WTC11 (cell line): Measurements from ENCODE around the gene HAND2. TPM values are rescaled to one million over a fixed set of nuclear protein-coding genes. Genes with fewer than 3 reads are reported as not detected.

Experiments used
- ATAC-seq: fragments of 200-7000 bp; cut with Tn5 transposase; 2 replicates; pipeline ENCODE4 v1.10.0; 2021; ENCODE audit warnings: mild to moderate bottlenecking, moderate library complexity
- CTCF ChIA-PET: fragments of 300-600 bp; sonication (Branson Sonifier 250); formaldehyde crosslinking; loops from one replicate; lab custom pipeline; 2021; ENCODE audit warnings: antibody characterized with exemption; lab: Charles Lee
- POLR2A ChIA-PET: fragments of 350-600 bp; sonication (Branson Sonifier 250); formaldehyde crosslinking; loops from one replicate; lab custom pipeline; 2021; ENCODE audit warnings: antibody characterized with exemption; lab: Charles Lee
- DNase-seq: peaks from one replicate; pipeline ENCODE4 v3.0.0; 2021; ENCODE audit warnings: low spot score
- H3K27ac Mint-ChIP-seq: 2 replicates; pipeline ENCODE4 v1.8.0; 2021; ENCODE audit warnings: mixed read lengths
- H3K27me3 Mint-ChIP-seq: 2 replicates; pipeline ENCODE4 v1.8.0; 2021; ENCODE audit warnings: low read depth, mild to moderate bottlenecking, moderate library complexity, mixed read lengths
- H3K36me3 Mint-ChIP-seq: 2 replicates; pipeline ENCODE4 v1.8.0; 2021; ENCODE audit warnings: mixed read lengths
- H3K4me1 Mint-ChIP-seq: 2 replicates; pipeline ENCODE4 v1.8.0; 2022; ENCODE audit warnings: mixed read lengths
- H3K4me3 Mint-ChIP-seq: 2 replicates; pipeline ENCODE4 v1.8.0; 2021; ENCODE audit warnings: mild to moderate bottlenecking, moderate library complexity, mixed read lengths
- H3K9me3 Mint-ChIP-seq: 2 replicates; pipeline ENCODE4 v1.8.0; 2021; ENCODE audit warnings: mixed read lengths
- CTCF ChIP-seq: fragments of 200-600 bp; IDR thresholded peaks from 2 replicates; pipeline ENCODE4 v1.8.0; 2022; ENCODE audit warnings: antibody characterized with exemption
- E2F4 ChIP-seq: sonication (generic); formaldehyde crosslinking; IDR thresholded peaks from 2 replicates; pipeline ENCODE4 v1.8.1; 2022; ENCODE audit warnings: low read depth, mild to moderate bottlenecking, moderate library complexity, missing genetic modification reagents, borderline replicate concordance
- E2F5 ChIP-seq: sonication (generic); formaldehyde crosslinking; IDR thresholded peaks from 2 replicates; pipeline ENCODE4 v1.8.1; 2022; ENCODE audit warnings: mild to moderate bottlenecking, moderate library complexity, missing genetic modification reagents
- GTF2I ChIP-seq: fragments of 250-450 bp; sonication (Bioruptor Pico); conservative IDR thresholded peaks from 2 replicates; pipeline ENCODE4 v1.4.0; 2021; ENCODE audit warnings: mild to moderate bottlenecking
- IRF1 ChIP-seq: sonication (generic); formaldehyde crosslinking; IDR thresholded peaks from 2 replicates; pipeline ENCODE4 v1.8.0; 2023; ENCODE audit warnings: missing genetic modification reagents
- KAT7 ChIP-seq: sonication (generic); formaldehyde crosslinking; IDR thresholded peaks from 2 replicates; pipeline ENCODE4 v1.8.1; 2023; ENCODE audit warnings: missing genetic modification reagents, mild to moderate bottlenecking, borderline replicate concordance
- MAX ChIP-seq: sonication (generic); formaldehyde crosslinking; IDR thresholded peaks from 2 replicates; pipeline ENCODE4 v1.8.0; 2022; ENCODE audit warnings: mild to moderate bottlenecking, missing genetic modification reagents
- NR3C1 ChIP-seq: sonication (generic); formaldehyde crosslinking; conservative IDR thresholded peaks from 2 replicates; pipeline ENCODE4 v1.8.1; 2023; ENCODE audit warnings: low read depth, mild to moderate bottlenecking, missing genetic modification reagents
- SMAD3 ChIP-seq: sonication (generic); formaldehyde crosslinking; IDR thresholded peaks from 2 replicates; pipeline ENCODE4 v1.8.0; 2022; ENCODE audit warnings: missing genetic modification reagents, mild to moderate bottlenecking, borderline replicate concordance
- STAT6 ChIP-seq: sonication (generic); formaldehyde crosslinking; conservative IDR thresholded peaks from 2 replicates; pipeline ENCODE4 v1.8.1; 2023; ENCODE audit warnings: mild to moderate bottlenecking, low read depth, missing genetic modification reagents, moderate library complexity
- USF1 ChIP-seq: sonication (generic); formaldehyde crosslinking; IDR thresholded peaks from 2 replicates; pipeline ENCODE4 v1.8.0; 2022; ENCODE audit warnings: mild to moderate bottlenecking, missing genetic modification reagents
- ZNF512 ChIP-seq: sonication (generic); formaldehyde crosslinking; IDR thresholded peaks from 2 replicates; pipeline ENCODE4 v1.8.1; 2022; ENCODE audit warnings: missing genetic modification reagents, borderline replicate concordance
- ZNF671 ChIP-seq: fragments of 250-450 bp; sonication (Bioruptor Pico); IDR thresholded peaks from 2 replicates; pipeline ENCODE4 v1.8.0; 2021; ENCODE audit warnings: mild to moderate bottlenecking
- total RNA-seq: library from RNA; stranded (reverse); gene quantifications from 3 replicates; pipeline ENCODE4 v1.2.3, GENCODE V29; 2021

Gene HAND2
- total RNA-seq, 1 experiment from 2014 or later, result 0.13 TPM

- TF ChIP-seq USF1 (CRISPR knock-in tag) (no peak), E2F5 (CRISPR knock-in tag) (no peak), STAT6 (CRISPR knock-in tag) (no peak), MAX (CRISPR knock-in tag) (no peak), ZNF512 (CRISPR knock-in tag) (no peak), ZNF671 (no peak), NR3C1 (CRISPR knock-in tag) (no peak), KAT7 (CRISPR knock-in tag) (no peak), CTCF (no peak)
Measured at GRCh38 chr4:173526724-173527102, 3.3 kb downstream of the HAND2 start (continued).

- ATAC-seq (no peak), DNase-seq (no peak)
- H3K36me3 Mint-ChIP-seq, result peaks cover 1% of the 10 kb centered on the region; the same call in 1 of the 2 replicates
- CTCF ChIA-PET, result interaction anchor here (0.7 to 1.4 kb wide), 4 partner anchors 11 to 61 kb away, joined by 3 to 5 read pairs (median 4); no protein-coding TSS in a partner anchor
- peaks cover 99% of the 10 kb centered on the region for H3K27me3 Mint-ChIP-seq
- H3K27ac Mint-ChIP-seq, result no peak overlapping the region
- peak overlapping the region; percentile 50 for H3K4me3 Mint-ChIP-seq
- TF ChIP-seq E2F4 (no peak), GTF2I (CRISPR knock-in tag) (no peak), IRF1 (no peak), SMAD3 (CRISPR knock-in tag) (no peak)
- no peaks in the 10 kb centered on the region for H3K9me3 Mint-ChIP-seq
- peaks cover 80% of the 10 kb centered on the region for H3K4me1 Mint-ChIP-seq
- POLR2A ChIA-PET, result no interaction called here
Measured at GRCh38 chr4:173526027-173526482, 4.0 kb downstream of the HAND2 start.
